Measurements from ENCODE around the gene DOCK2.

DOCK2 gene

DNA sequence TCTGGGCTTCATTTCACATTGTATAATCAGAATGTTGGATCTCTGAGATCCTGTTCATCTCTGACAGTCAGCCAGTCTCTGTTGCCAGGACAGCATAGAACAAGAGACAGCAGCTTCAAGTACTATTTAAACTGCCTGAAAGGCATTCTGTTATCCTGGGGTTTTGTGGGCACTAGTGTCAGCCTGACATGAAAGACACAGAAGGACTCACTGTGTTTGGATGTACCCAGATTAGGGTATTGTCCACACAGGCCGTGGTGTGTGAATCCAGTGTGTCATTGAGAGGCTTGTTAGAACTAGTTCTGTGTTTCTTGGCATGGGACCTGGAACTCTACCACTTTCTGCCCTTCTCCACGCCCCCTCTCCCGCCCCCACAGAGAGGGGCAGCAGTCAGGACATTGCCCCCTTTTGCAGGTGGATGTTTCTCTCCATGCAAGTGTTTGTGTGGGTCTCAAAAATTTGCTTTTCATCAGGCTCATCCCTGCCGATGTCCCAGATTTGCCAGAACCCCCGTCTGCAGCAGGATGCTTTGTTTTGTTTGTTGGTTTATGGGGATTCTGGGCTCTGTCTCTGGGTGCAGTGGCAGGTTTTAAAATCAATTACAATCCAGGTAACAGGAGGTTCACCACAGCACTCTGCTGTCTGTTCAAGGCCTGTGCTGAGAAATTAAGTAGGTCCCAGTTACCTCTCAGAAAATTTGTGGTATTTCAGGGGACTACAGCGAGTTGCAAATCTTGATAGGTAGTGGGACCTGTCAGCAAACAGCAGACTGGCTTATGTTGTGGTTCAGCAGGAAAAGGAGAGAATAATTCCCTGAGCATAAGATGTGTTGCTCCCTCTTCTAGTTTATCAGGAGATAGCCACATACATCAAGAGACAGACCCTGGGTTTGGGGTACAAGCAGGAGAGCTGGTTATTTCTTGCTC lies 144.6 kb downstream of the DOCK2 start:
- Histone ChIP-seq H3K27ac (ENCODE audit: poor library complexity, severe bottlenecking) (no peak overlapping the region), H3K9me3 (ENCODE audit: severe bottlenecking) (no peaks in the 10 kb centered on the region), H3K27me3 (ENCODE audit: insufficient read depth, poor library complexity, severe bottlenecking) (no peaks in the 10 kb centered on the region), H3K4me1 (ENCODE audit: insufficient read depth, poor library complexity, severe bottlenecking) (peaks cover 12% of the 10 kb centered on the region), H3K4me3 (ENCODE audit: severe bottlenecking) (no peak overlapping the region), H3K36me3 (ENCODE audit: low read depth) (no peaks in the 10 kb centered on the region)
- DNase-seq (ENCODE audit: low spot score) (no peak), ATAC-seq (ENCODE audit: low read depth) (peak; percentile 60)
- TF ChIP-seq, protein P1, sequence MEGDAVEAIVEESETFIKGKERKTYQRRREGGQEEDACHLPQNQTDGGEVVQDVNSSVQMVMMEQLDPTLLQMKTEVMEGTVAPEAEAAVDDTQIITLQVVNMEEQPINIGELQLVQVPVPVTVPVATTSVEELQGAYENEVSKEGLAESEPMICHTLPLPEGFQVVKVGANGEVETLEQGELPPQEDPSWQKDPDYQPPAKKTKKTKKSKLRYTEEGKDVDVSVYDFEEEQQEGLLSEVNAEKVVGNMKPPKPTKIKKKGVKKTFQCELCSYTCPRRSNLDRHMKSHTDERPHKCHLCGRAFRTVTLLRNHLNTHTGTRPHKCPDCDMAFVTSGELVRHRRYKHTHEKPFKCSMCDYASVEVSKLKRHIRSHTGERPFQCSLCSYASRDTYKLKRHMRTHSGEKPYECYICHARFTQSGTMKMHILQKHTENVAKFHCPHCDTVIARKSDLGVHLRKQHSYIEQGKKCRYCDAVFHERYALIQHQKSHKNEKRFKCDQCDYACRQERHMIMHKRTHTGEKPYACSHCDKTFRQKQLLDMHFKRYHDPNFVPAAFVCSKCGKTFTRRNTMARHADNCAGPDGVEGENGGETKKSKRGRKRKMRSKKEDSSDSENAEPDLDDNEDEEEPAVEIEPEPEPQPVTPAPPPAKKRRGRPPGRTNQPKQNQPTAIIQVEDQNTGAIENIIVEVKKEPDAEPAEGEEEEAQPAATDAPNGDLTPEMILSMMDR (IDR thresholded peaks at IDR 0.05; ENCODE audit: poor library complexity, severe bottlenecking): no peak

DNA sequence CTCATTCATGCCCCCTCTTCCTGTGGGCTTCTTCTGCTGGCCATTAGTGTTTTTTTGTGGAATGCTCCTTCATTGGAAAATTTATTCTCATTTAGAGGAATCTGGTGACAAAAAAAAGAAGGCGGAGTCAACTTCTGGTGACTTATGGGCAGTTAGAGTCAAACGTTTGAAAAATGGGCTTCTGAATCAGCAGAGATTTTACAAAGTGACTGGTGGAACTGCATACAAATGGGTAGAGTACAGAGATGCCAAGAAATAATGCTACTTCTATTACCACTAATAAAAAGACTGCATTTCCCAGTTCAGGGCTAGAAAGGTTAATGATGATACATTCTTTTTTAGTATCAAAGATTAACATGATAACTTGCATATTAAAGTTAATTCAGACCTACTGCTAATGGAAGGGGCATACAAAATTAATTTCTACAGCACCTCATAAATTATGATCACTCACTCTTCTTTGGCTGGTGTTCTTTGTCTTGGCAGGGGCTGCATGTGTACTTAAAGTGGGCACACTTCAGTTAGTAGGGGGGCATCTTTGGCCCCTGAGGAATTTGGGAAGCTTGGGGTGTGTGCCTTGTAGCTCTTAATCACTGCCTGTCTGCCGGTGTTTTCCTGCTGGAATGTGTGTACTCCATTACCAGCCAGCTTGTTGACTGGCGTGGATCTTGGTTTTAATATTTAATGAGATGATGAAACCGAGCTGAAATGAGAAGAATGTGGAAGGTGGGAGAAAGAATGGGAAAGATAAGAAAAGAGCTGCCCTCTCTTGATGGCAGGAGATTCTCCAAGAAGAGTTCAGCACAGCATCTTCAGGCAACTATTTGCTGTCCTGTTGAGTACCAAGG lies 148.9 kb downstream of the DOCK2 start:
- TF ChIP-seq, protein P1 (IDR thresholded peaks at IDR 0.05; ENCODE audit: poor library complexity, severe bottlenecking): no peak
- Histone ChIP-seq H3K9me3 (ENCODE audit: severe bottlenecking) (no peaks in the 10 kb centered on the region), H3K4me3 (ENCODE audit: severe bottlenecking) (no peak overlapping the region), H3K27me3 (ENCODE audit: insufficient read depth, poor library complexity, severe bottlenecking) (no peaks in the 10 kb centered on the region), H3K4me1 (ENCODE audit: insufficient read depth, poor library complexity, severe bottlenecking) (peaks cover 19% of the 10 kb centered on the region), H3K27ac (ENCODE audit: poor library complexity, severe bottlenecking) (no peak overlapping the region), H3K36me3 (ENCODE audit: low read depth) (no peaks in the 10 kb centered on the region)
- peak; percentile 59; the same call in 2 of the 3 replicates for ATAC-seq (ENCODE audit: low read depth)
- no peak for DNase-seq (ENCODE audit: low spot score)

DNA sequence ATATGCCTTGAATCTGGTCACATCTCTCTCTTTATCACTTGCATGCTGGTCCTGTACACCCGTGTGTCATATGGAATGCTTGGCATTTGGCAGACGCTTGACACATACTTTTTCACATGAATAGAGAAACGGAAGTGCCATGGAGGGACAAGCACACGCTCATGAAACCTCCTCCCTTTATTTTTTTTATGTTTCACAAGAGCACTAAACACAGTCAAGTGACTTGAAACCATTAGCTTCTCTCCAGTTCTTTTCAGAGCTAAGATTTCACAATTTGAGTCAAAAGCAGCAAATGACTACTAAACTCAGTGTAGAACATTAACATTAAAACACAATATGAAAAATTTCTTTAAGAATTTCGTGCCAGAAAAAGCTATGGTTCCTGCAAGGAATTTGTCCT lies 151.1 kb downstream of the DOCK2 start:
- peaks cover 13% of the 10 kb centered on the region for H3K4me1 ChIP-seq (ENCODE audit: insufficient read depth, poor library complexity, severe bottlenecking)
- H3K4me3 ChIP-seq (ENCODE audit: severe bottlenecking): no peak overlapping the region
- TF ChIP-seq, protein P1 (IDR thresholded peaks at IDR 0.05; ENCODE audit: poor library complexity, severe bottlenecking): no peak
- DNase-seq (ENCODE audit: low spot score) (no peak), ATAC-seq (ENCODE audit: low read depth) (peak; percentile 58; the same call in 2 of the 3 replicates)
- H3K27me3 ChIP-seq (ENCODE audit: insufficient read depth, poor library complexity, severe bottlenecking): no peaks in the 10 kb centered on the region
- no peak overlapping the region for H3K27ac ChIP-seq (ENCODE audit: poor library complexity, severe bottlenecking)
- no peaks in the 10 kb centered on the region for H3K9me3 ChIP-seq (ENCODE audit: severe bottlenecking)
- no peaks in the 10 kb centered on the region for H3K36me3 ChIP-seq (ENCODE audit: low read depth)

DNA sequence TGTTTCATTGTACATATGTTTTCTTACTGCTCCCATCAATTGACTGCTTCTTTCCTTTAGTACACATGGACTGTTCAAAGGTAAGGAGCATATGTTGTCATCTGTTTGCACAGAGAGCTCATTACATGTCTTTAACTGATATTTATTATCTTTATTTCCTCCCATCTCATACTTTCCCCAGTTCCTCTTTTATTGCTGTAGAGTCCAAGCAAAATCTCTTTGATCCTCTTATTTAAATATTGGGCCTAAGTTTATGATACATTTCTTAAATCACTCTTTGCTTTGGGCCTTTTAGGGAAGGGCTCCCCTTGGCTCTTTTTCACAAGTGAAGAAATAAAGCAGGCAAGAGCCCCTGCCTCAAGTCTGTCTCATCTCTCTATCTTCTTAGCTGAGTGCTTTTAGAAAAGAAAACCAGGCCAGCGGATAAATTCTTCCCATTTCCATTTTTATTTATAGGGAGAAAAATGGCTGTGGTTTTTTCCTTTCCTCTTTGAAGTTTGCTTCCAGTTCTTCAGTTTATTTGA lies 152.4 kb downstream of the DOCK2 start:
- Histone ChIP-seq H3K27me3 (ENCODE audit: insufficient read depth, poor library complexity, severe bottlenecking) (no peaks in the 10 kb centered on the region), H3K9me3 (ENCODE audit: severe bottlenecking) (no peaks in the 10 kb centered on the region), H3K4me1 (ENCODE audit: insufficient read depth, poor library complexity, severe bottlenecking) (peaks cover 13% of the 10 kb centered on the region), H3K4me3 (ENCODE audit: severe bottlenecking) (no peak overlapping the region), H3K36me3 (ENCODE audit: low read depth) (no peaks in the 10 kb centered on the region), H3K27ac (ENCODE audit: poor library complexity, severe bottlenecking) (no peak overlapping the region)
- ATAC-seq (ENCODE audit: low read depth) (no peak), DNase-seq (ENCODE audit: low spot score) (no peak)
- TF ChIP-seq, protein P1 (IDR thresholded peaks at IDR 0.05; ENCODE audit: poor library complexity, severe bottlenecking): no peak
